A549 (cell line): Measurements from ENCODE around the gene TMEM145. TPM values are rescaled to one million over a fixed set of nuclear protein-coding genes. Genes with fewer than 3 reads are reported as not detected.
A peak's percentile ranks its signal among the peaks of the same experiment; 100 is the strongest.

Experiments used
- ATAC-seq, 2 experiments: fragments of 200-7000 bp in 1 of 2; fragments of >200 bp in 1 of 2; cut with Nextera tagmentation in 1 of 2; cut with Tn5 transposase in 1 of 2; 3 replicates each; pipeline versions ENCODE4 v1.8.0 to v1.9.1; 2018 to 2020; ENCODE audit warnings: mild to moderate bottlenecking in 1 of 2, moderate library complexity in 1 of 2
- CTCF ChIA-PET: fragments of 300-600 bp; sonication (Branson Sonifier 250); formaldehyde crosslinking; extraction: SDS; loops from one replicate; lab custom pipeline; 2021; ENCODE audit warnings: antibody characterized with exemption, inconsistent platforms; lab: Yijun Ruan, JAX
- POLR2A ChIA-PET: fragments of 350-600 bp; formaldehyde crosslinking; extraction: SDS; loops from one replicate; lab custom pipeline; 2021; ENCODE audit warnings: antibody characterized with exemption, inconsistent platforms; lab: Yijun Ruan, JAX
- DNase-seq, 2 experiments: peaks; one replicate each; pipeline versions ENCODE4 v3.0.0 to v3.0.0-alpha.2; 2011 to 2016; ENCODE audit warnings: low read depth in 1 of 2, low spot score in 1 of 2
- FAIRE-seq: peaks from 2 replicates; lab custom pipeline; 2011; peaks lifted over from hg19 to GRCh38; lab: Jason Lieb, UNC
- H3K27ac ChIP-seq, 2 experiments: fragments of >200 bp; sonication (Bioruptor Twin); formaldehyde crosslinking; 3 replicates each; pipeline ENCODE4 v1.5.1; 2016 to 2017
- H3K4me1 ChIP-seq: fragments of >200 bp; sonication (Bioruptor Twin); formaldehyde crosslinking; 3 replicates; pipeline ENCODE4 v1.6.1; 2016
- H3K4me2 ChIP-seq: fragments of >200 bp; sonication (Bioruptor Twin); formaldehyde crosslinking; 3 replicates; pipeline ENCODE4 v1.6.1; 2016
- H3K4me3 ChIP-seq: fragments of >200 bp; sonication (Bioruptor Twin); formaldehyde crosslinking; 3 replicates; pipeline ENCODE4 v1.5.1; 2016
- H3K9me3 ChIP-seq: fragments of >200 bp; sonication (Bioruptor Twin); formaldehyde crosslinking; 3 replicates; pipeline ENCODE4 v1.6.1; 2016
- BHLHE40 ChIP-seq: IDR thresholded peaks from 2 replicates; pipeline ENCODE4 v1.6.1; 2012; ENCODE audit warnings: low read depth, low read length, inconsistent platforms
- CHD2 ChIP-seq: fragments of 150-350 bp; IDR thresholded peaks from 2 replicates; pipeline ENCODE4 v1.6.1; 2014; ENCODE audit warnings: low read length; ENCODE audit not compliant: partially characterized antibody
- CHD4 ChIP-seq: fragments of 200-600 bp; sonication (generic); IDR thresholded peaks from 2 replicates; pipeline ENCODE4 v1.6.1; 2016; ENCODE audit warnings: antibody characterized with exemption, mild to moderate bottlenecking, borderline replicate concordance
- ESRRA ChIP-seq: fragments of 150-350 bp; IDR thresholded peaks from 2 replicates; pipeline ENCODE4 v1.6.1; 2014; ENCODE audit warnings: mild to moderate bottlenecking, low read length, borderline replicate concordance
- HDAC2 ChIP-seq: fragments of 200-600 bp; sonication (generic); IDR thresholded peaks from 2 replicates; pipeline ENCODE4 v1.6.1; 2016
- JUN ChIP-seq, 2 experiments: fragments of >200 bp; sonication (Bioruptor Twin); formaldehyde crosslinking; IDR thresholded peaks; 2 replicates in 1 of 2; 3 replicates in 1 of 2; pipeline ENCODE4 v1.6.1; 2016 to 2017
- JUNB ChIP-seq: fragments of >200 bp; sonication (Bioruptor Twin); formaldehyde crosslinking; IDR thresholded peaks from 2 replicates; pipeline ENCODE4 v1.6.1; 2016
- KDM5A ChIP-seq: fragments of 200-600 bp; sonication (generic); IDR thresholded peaks from 2 replicates; pipeline ENCODE4 v1.6.1; 2016; ENCODE audit warnings: antibody characterized with exemption, mild to moderate bottlenecking
- MAFK ChIP-seq: fragments of 450-650 bp; IDR thresholded peaks from 2 replicates; pipeline ENCODE4 v1.6.1; 2014; ENCODE audit not compliant: partially characterized antibody
- MAZ ChIP-seq: fragments of 150-350 bp; IDR thresholded peaks from 2 replicates; pipeline ENCODE4 v1.6.1; 2014; ENCODE audit warnings: antibody characterized with exemption, low read depth, low read length, borderline replicate concordance
- NFE2L2 ChIP-seq: fragments of 150-350 bp; conservative IDR thresholded peaks from 2 replicates; pipeline ENCODE4 v1.6.1; 2014; ENCODE audit warnings: low read length
- NR3C1 ChIP-seq: fragments of >200 bp; sonication (Bioruptor Twin); formaldehyde crosslinking; IDR thresholded peaks from 3 replicates; pipeline ENCODE4 v1.6.1; 2017
- PHF8 ChIP-seq: fragments of 200-600 bp; sonication (generic); IDR thresholded peaks from 2 replicates; pipeline ENCODE4 v1.6.1; 2016; ENCODE audit warnings: low read depth, mild to moderate bottlenecking, antibody characterized with exemption, moderate library complexity, borderline replicate concordance
- POLR2A ChIP-seq: IDR thresholded peaks from 2 replicates; pipeline ENCODE4 v1.6.1; 2012; ENCODE audit warnings: mild to moderate bottlenecking, low read length
- RNF2 ChIP-seq: fragments of 200-600 bp; sonication (generic); IDR thresholded peaks from 2 replicates; pipeline ENCODE4 v1.6.1; 2016; ENCODE audit warnings: low read depth, mild to moderate bottlenecking, antibody characterized with exemption, moderate library complexity, borderline replicate concordance
- SREBF2 ChIP-seq: fragments of 450-650 bp; IDR thresholded peaks from 2 replicates; pipeline ENCODE4 v1.6.1; 2014; ENCODE audit warnings: mild to moderate bottlenecking, moderate library complexity
- ZFP36 ChIP-seq: fragments of 450-650 bp; IDR thresholded peaks from 2 replicates; pipeline ENCODE4 v1.6.1; 2014; ENCODE audit warnings: borderline replicate concordance; ENCODE audit not compliant: partially characterized antibody
- ZNF302 ChIP-seq: fragments of 250-450 bp; sonication (Bioruptor Pico); IDR thresholded peaks from 2 replicates; pipeline ENCODE4 v1.9.0; 2021; ENCODE audit warnings: inconsistent platforms, mild to moderate bottlenecking, moderate library complexity
- ZSCAN20 ChIP-seq: fragments of 250-450 bp; sonication (Bioruptor Pico); IDR thresholded peaks from 2 replicates; pipeline ENCODE4 v1.8.0; 2022; ENCODE audit warnings: mild to moderate bottlenecking, moderate library complexity
- WGBS: methylation state at CpG from one replicate; pipeline ENCODE4 v1.1.6; 2017; ENCODE audit errors: missing lambda C conversion rate; 5-methylcytosine and 5-hydroxymethylcytosine counted together
- polyA plus RNA-seq, 4 experiments: library from polyadenylated mRNA; depleted of rRNA in 3 of 4; stranded (reverse); fragments of >200 nt; fragmentation: RNase III in 1 of 4; extraction: RNeasy Plus Mini Kit Qiagen cat#74134 plus additional on column Dnase treatment in 1 of 4; gene quantifications; 2 replicates in 3 of 4; 3 replicates in 1 of 4; pipeline ENCODE4 v1.2.3, GENCODE V29; 2011 to 2017
- TF ChIP-seq, protein P1 (sequence below): IDR thresholded peaks from 2 replicates; pipeline ENCODE4 v1.6.1; 2012; ENCODE audit warnings: low read depth, borderline replicate concordance
- TF ChIP-seq, protein P2 (sequence below): fragments of >200 bp; sonication (Bioruptor Twin); formaldehyde crosslinking; IDR thresholded peaks from 3 replicates; pipeline ENCODE4 v1.6.1; 2016
- TF ChIP-seq, protein P3 (sequence below): fragments of 450-650 bp; IDR thresholded peaks from 2 replicates; pipeline ENCODE4 v1.6.1; 2014; ENCODE audit warnings: antibody characterized with exemption
- TF ChIP-seq, protein P4 (sequence below): IDR thresholded peaks from 2 replicates; pipeline ENCODE4 v1.6.1; 2012
- TF ChIP-seq, protein P5 (sequence below): IDR thresholded peaks from 2 replicates; pipeline ENCODE4 v1.6.1; 2012

Gene TMEM145
- polyA plus RNA-seq, 2 of the 4 experiments (the other 2 are of a cell fraction), result 0.71 to 3.6 TPM

DNA sequence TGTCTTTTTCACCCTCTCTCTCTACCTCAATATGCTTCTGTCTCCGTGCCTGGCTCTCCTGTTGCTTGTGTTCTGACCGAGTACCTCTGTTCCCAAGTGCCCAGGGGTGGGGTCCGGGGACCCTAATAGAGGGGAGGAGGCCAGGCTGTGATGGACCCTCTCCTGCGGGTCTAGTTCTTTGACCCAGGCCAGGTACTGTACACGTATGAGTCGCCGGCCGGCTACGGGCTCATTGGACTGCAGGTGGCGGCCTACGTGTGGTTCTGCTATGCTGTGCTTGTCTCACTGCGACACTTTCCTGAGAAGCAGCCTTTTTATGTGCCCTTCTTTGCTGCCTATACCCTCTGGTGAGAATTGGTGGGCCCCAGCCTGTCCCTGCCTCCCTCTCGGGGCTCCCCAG is 4.4 kb downstream of the TMEM145 start:
- ChIA-PET POLR2A (no interaction called here), CTCF (interaction anchor here (1.3 to 4.4 kb wide), 4 partner anchors 11 to 209 kb away, joined by 3 to 30 read pairs (median 4); partner anchors contain the start of genes PAFAH1B3 and PRR19)
- no peak overlapping the region for H3K27ac ChIP-seq
- WGBS, result 71% methylated on average over 13 of the region's 13 CpGs
- TF ChIP-seq PHF8 (no peak), SREBF2 (no peak), MAFK (no peak), ZFP36 (no peak), NFE2L2 (no peak), NR3C1 (no peak)
- TF ChIP-seq, protein P1, sequence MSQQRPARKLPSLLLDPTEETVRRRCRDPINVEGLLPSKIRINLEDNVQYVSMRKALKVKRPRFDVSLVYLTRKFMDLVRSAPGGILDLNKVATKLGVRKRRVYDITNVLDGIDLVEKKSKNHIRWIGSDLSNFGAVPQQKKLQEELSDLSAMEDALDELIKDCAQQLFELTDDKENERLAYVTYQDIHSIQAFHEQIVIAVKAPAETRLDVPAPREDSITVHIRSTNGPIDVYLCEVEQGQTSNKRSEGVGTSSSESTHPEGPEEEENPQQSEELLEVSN, result no peak
- TF ChIP-seq, all 56 proteins: peak for 0
- Histone ChIP-seq H3K4me1 (peaks cover 4% of the 10 kb centered on the region; the same call in 1 of the 3 replicates), H3K9me3 (no peaks in the 10 kb centered on the region), H3K4me3 (no peak overlapping the region), H3K4me2 (no peak overlapping the region)
- no peak for ATAC-seq
- no peak for DNase-seq
- no peak for FAIRE-seq

DNA sequence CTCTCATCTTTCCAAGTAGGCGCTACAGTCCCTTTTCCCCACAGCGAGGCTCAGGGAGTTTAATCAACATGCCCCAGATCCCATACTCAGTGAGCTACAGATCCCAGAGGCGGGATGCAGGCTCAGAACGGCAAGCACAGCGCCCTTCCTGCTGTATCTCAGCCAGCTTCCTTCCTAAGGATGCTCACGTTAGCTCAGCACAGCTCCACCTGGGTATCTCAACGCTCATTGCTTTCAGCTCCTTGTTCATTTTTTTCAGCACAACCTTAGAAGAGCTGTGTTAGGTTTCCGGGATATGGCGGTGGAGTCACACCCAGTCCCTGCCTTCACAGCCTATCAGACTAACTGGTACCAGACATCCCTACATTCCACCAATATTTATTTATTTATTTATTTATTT is 9.2 kb downstream of the TMEM145 start:
- FAIRE-seq, result peak; percentile 36
- no peak overlapping the region for H3K4me2 ChIP-seq
- DNase-seq, result no peak
- CTCF ChIA-PET, result interaction anchor here (0.6 to 6.3 kb wide), 23 partner anchors 9 to 288 kb away, joined by 3 to 39 read pairs (median 4); partner anchors contain the start of genes GSK3A, POU2F2, PRR19 and TMEM145
- H3K9me3 ChIP-seq, result no peaks in the 10 kb centered on the region
- peaks cover 18% of the 10 kb centered on the region; the same call in 2 of the 3 replicates for H3K4me1 ChIP-seq
- WGBS, result 67% methylated on average over 9 of the region's 9 CpGs
- no peak for ATAC-seq
- H3K4me3 ChIP-seq, result no peak overlapping the region
- H3K27ac ChIP-seq, result no peak overlapping the region
- no peak for TF ChIP-seq CHD4
- TF ChIP-seq, protein P2, sequence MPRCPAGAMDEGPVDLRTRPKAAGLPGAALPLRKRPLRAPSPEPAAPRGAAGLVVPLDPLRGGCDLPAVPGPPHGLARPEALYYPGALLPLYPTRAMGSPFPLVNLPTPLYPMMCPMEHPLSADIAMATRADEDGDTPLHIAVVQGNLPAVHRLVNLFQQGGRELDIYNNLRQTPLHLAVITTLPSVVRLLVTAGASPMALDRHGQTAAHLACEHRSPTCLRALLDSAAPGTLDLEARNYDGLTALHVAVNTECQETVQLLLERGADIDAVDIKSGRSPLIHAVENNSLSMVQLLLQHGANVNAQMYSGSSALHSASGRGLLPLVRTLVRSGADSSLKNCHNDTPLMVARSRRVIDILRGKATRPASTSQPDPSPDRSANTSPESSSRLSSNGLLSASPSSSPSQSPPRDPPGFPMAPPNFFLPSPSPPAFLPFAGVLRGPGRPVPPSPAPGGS, result no peak
- no peak for TF ChIP-seq ZNF302
- no peak for TF ChIP-seq BHLHE40
- TF ChIP-seq CHD2, result no peak
- no peak for TF ChIP-seq JUN (IDR thresholded peaks at IDR 0.05)
- no peak for TF ChIP-seq POLR2A
- TF ChIP-seq RNF2, result no peak
- TF ChIP-seq KDM5A, result no peak
- no peak for TF ChIP-seq ESRRA
- TF ChIP-seq HDAC2, result no peak
- TF ChIP-seq, protein P1, result no peak
- no peak for TF ChIP-seq JUNB
- TF ChIP-seq, protein P3, sequence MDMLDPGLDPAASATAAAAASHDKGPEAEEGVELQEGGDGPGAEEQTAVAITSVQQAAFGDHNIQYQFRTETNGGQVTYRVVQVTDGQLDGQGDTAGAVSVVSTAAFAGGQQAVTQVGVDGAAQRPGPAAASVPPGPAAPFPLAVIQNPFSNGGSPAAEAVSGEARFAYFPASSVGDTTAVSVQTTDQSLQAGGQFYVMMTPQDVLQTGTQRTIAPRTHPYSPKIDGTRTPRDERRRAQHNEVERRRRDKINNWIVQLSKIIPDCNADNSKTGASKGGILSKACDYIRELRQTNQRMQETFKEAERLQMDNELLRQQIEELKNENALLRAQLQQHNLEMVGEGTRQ, result no peak
- TF ChIP-seq MAZ, result no peak
- no peak for TF ChIP-seq NFE2L2
- TF ChIP-seq, protein P4, sequence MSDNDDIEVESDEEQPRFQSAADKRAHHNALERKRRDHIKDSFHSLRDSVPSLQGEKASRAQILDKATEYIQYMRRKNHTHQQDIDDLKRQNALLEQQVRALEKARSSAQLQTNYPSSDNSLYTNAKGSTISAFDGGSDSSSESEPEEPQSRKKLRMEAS, result no peak
- no peak for TF ChIP-seq ZSCAN20 (CRISPR knock-in tag)
- TF ChIP-seq, protein P5, sequence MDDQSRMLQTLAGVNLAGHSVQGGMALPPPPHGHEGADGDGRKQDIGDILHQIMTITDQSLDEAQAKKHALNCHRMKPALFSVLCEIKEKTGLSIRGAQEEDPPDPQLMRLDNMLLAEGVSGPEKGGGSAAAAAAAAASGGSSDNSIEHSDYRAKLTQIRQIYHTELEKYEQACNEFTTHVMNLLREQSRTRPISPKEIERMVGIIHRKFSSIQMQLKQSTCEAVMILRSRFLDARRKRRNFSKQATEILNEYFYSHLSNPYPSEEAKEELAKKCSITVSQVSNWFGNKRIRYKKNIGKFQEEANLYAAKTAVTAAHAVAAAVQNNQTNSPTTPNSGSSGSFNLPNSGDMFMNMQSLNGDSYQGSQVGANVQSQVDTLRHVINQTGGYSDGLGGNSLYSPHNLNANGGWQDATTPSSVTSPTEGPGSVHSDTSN, result no peak
- POLR2A ChIA-PET, result no interaction called here
